SK-N-SH (cell line): ENCODE data around the gene MED14. TPM values are rescaled to one million over a fixed set of nuclear protein-coding genes. Genes with fewer than 3 reads are reported as not detected.

ENCODE experiments used
- CTCF ChIA-PET: fragments of 300-600, 350-600 bp; formaldehyde crosslinking; extraction: SDS; loops from one replicate; lab custom pipeline; 2021; lab: Yijun Ruan, JAX
- POLR2A ChIA-PET: fragments of 350-600 bp; sonication (Branson Sonifier 250); formaldehyde crosslinking; extraction: SDS; loops from one replicate; lab custom pipeline; 2020; ENCODE audit warnings: antibody characterized with exemption, inconsistent platforms; lab: Yijun Ruan, JAX
- DNase-seq: peaks from one replicate; pipeline ENCODE4 v3.0.0; 2012
- H2AFZ ChIP-seq: fragments of 200-600 bp; sonication (generic); 2 replicates; pipeline ENCODE4 v1.8.1; 2016; ENCODE audit warnings: antibody characterized with exemption, mild to moderate bottlenecking, low read depth
- H3F3A ChIP-seq: fragments of 200-600 bp; sonication (generic); replicated peaks from 2 replicates; pipeline ENCODE3; 2016; ENCODE audit warnings: antibody characterized with exemption, mild to moderate bottlenecking; ENCODE audit not compliant: insufficient read depth
- H3K27ac ChIP-seq, 2 experiments: fragments of 200-500 bp in 1 of 2; fragments of 200-600 bp in 1 of 2; sonication (Bioruptor generic) in 1 of 2; sonication (generic), shearing (Covaris generic) in 1 of 2; 2 replicates each; pipeline versions ENCODE4 v1.5.1 to v1.6.1; 2014 to 2016; ENCODE audit warnings: low read depth in 2 of 2, inconsistent platforms in 1 of 2, low read length in 1 of 2, mild to moderate bottlenecking in 1 of 2, mixed read lengths in 1 of 2
- H3K27me3 ChIP-seq: fragments of 200-600 bp; sonication (generic), shearing (Covaris generic); 2 replicates; pipeline ENCODE4 v1.6.1; 2016; ENCODE audit warnings: mixed run types; ENCODE audit not compliant: insufficient read depth
- H3K36me3 ChIP-seq, 2 experiments: fragments of 200-500 bp in 1 of 2; fragments of 200-600 bp in 1 of 2; sonication (Bioruptor generic) in 1 of 2; sonication (generic) in 1 of 2; replicated peaks in 1 of 2; 2 replicates each; pipeline versions ENCODE3 to v1.5.1; 2014 to 2016; ENCODE audit warnings: low read length in 1 of 2, mild to moderate bottlenecking in 1 of 2; ENCODE audit not compliant: insufficient read depth in 2 of 2, control insufficient read depth in 1 of 2
- H3K4me1 ChIP-seq, 2 experiments: fragments of 200-500 bp in 1 of 2; fragments of 200-600 bp in 1 of 2; sonication (Bioruptor generic) in 1 of 2; sonication (generic), shearing (Covaris generic) in 1 of 2; 2 replicates each; pipeline versions ENCODE4 v1.5.1 to v1.6.1; 2014 to 2016; ENCODE audit warnings: low read depth in 1 of 2, low read length in 1 of 2, mixed run types in 1 of 2; ENCODE audit not compliant: insufficient read depth in 2 of 2, control insufficient read depth in 1 of 2
- H3K4me2 ChIP-seq: fragments of 200-600 bp; sonication (generic), shearing (Covaris generic); 2 replicates; pipeline ENCODE4 v1.6.1; 2017; ENCODE audit warnings: mixed run types
- H3K4me3 ChIP-seq, 2 experiments: fragments of 200-500 bp in 1 of 2; fragments of 200-600 bp in 1 of 2; sonication (Bioruptor generic) in 1 of 2; sonication (generic), shearing (Covaris generic) in 1 of 2; 2 replicates each; pipeline versions ENCODE4 v1.5.1 to v1.8.1; 2014 to 2016; ENCODE audit warnings: low read depth in 2 of 2, inconsistent platforms in 1 of 2, low read length in 1 of 2, mild to moderate bottlenecking in 1 of 2, mixed read lengths in 1 of 2, moderate library complexity in 1 of 2
- H3K79me2 ChIP-seq: fragments of 200-600 bp; sonication (generic); 2 replicates; pipeline ENCODE4 v1.8.1; 2017; ENCODE audit warnings: mild to moderate bottlenecking; ENCODE audit not compliant: insufficient read depth
- H3K9ac ChIP-seq: fragments of 200-600 bp; sonication (generic); 2 replicates; pipeline ENCODE4 v1.6.1; 2017; ENCODE audit warnings: mixed run types
- H3K9me2 ChIP-seq: fragments of 200-600 bp; sonication (generic); 2 replicates; pipeline ENCODE4 v1.6.1; 2017; ENCODE audit warnings: mixed run types
- H3K9me3 ChIP-seq: fragments of 200-600 bp; sonication (generic); 2 replicates; pipeline ENCODE4 v1.6.1; 2017; ENCODE audit warnings: mixed run types, mild to moderate bottlenecking, moderate library complexity
- H4K20me1 ChIP-seq: fragments of 200-600 bp; sonication (generic); 2 replicates; pipeline ENCODE4 v1.6.1; 2017; ENCODE audit warnings: mild to moderate bottlenecking, mixed run types; ENCODE audit not compliant: insufficient read depth
- CTCF ChIP-seq: fragments of 200-600 bp; sonication (generic); IDR thresholded peaks from 2 replicates; pipeline ENCODE4 v1.6.1; 2017; ENCODE audit warnings: antibody characterized with exemption, mild to moderate bottlenecking, moderate library complexity
- EP300 ChIP-seq, 2 experiments: IDR thresholded peaks; 2 replicates each; pipeline versions ENCODE4 v1.4.0 to v1.6.1; 2012; ENCODE audit warnings: borderline replicate concordance in 1 of 2, low read depth in 1 of 2, low read length in 1 of 2
- FOXJ3 ChIP-seq: sonication (generic); formaldehyde crosslinking; IDR thresholded peaks from 2 replicates; pipeline ENCODE4 v1.5.1; 2020; ENCODE audit warnings: mild to moderate bottlenecking, missing genetic modification reagents
- GATA2 ChIP-seq: sonication (generic); formaldehyde crosslinking; IDR thresholded peaks from 2 replicates; pipeline ENCODE4 v1.5.0; 2020; ENCODE audit warnings: mild to moderate bottlenecking, missing genetic modification reagents
- IRF3 ChIP-seq: fragments of 150-350 bp; IDR thresholded peaks from 2 replicates; pipeline ENCODE4 v1.6.1; 2016; ENCODE audit warnings: mild to moderate bottlenecking, low read depth, low read length
- MAX ChIP-seq: IDR thresholded peaks from 2 replicates; pipeline ENCODE4 v1.4.0; 2012; ENCODE audit warnings: low read depth
- MEF2A ChIP-seq: IDR thresholded peaks from 2 replicates; pipeline ENCODE4 v1.4.0; 2012; ENCODE audit warnings: low read depth, borderline replicate concordance
- NFIC ChIP-seq: IDR thresholded peaks from 2 replicates; pipeline ENCODE4 v1.4.0; 2012; ENCODE audit warnings: borderline replicate concordance
- NRF1 ChIP-seq: IDR thresholded peaks from 2 replicates; pipeline ENCODE4 v1.6.1; 2012; ENCODE audit warnings: low read depth, mild to moderate bottlenecking, low read length
- RCOR1 ChIP-seq: fragments of 150-350 bp; IDR thresholded peaks from 2 replicates; pipeline ENCODE4 v1.6.1; 2017; ENCODE audit warnings: antibody characterized with exemption, low read length
- SIN3A ChIP-seq: IDR thresholded peaks from 2 replicates; pipeline ENCODE4 v1.6.1; 2012; ENCODE audit warnings: low read depth, mild to moderate bottlenecking, low read length, moderate library complexity, borderline replicate concordance
- TCF12 ChIP-seq: IDR thresholded peaks from 2 replicates; pipeline ENCODE4 v1.4.0; 2012
- USF1 ChIP-seq: IDR thresholded peaks from 2 replicates; pipeline ENCODE4 v1.4.0; 2012; ENCODE audit warnings: low read depth, borderline replicate concordance
- ZBTB33 ChIP-seq: IDR thresholded peaks from 2 replicates; pipeline ENCODE4 v1.4.0; 2012; ENCODE audit warnings: low read depth, borderline replicate concordance
- WGBS: methylation state at CpG from one replicate; pipeline ENCODE4 v1.1.6; 2017; ENCODE audit warnings: low lambda C conversion rate; 5-methylcytosine and 5-hydroxymethylcytosine counted together
- polyA plus RNA-seq, 3 experiments: library from polyadenylated mRNA; depleted of rRNA; stranded (reverse); fragments of >200 nt; gene quantifications; 2 replicates each; pipeline ENCODE4 v1.2.3, GENCODE V29; 2012

Gene MED14
- polyA plus RNA-seq, 1 of the 3 experiments (the other 2 are of a cell fraction), result 24.5 TPM

- TF ChIP-seq ZBTB33, result no peak
- no peak for TF ChIP-seq EP300 (IDR thresholded peaks at IDR 0.05; ENCODE audit: borderline replicate concordance in 1 of 2, low read depth in 1 of 2, low read length in 1 of 2)
- no peak for TF ChIP-seq USF1
- TF ChIP-seq NFIC, result no peak
Observed at GRCh38 chrX:40632199-40632598, 103.1 kb downstream of the MED14 start (continued).

- no peak overlapping the region for H3K4me3 ChIP-seq
- ChIA-PET POLR2A (interaction anchor here (0.8 kb wide), 1 partner anchor 18 kb away, joined by 3 read pairs; no protein-coding TSS in a partner anchor), CTCF (interaction anchor here (1.6 kb wide), 1 partner anchor 15 kb away, joined by 3 read pairs; no protein-coding TSS in a partner anchor)
- H3K9me3 ChIP-seq, result no peaks in the 10 kb centered on the region
- no peak overlapping the region for H3K9ac ChIP-seq
- no peaks in the 10 kb centered on the region for H3K27me3 ChIP-seq
- H4K20me1 ChIP-seq, result no peaks in the 10 kb centered on the region
- peaks cover 27 to 35% of the 10 kb centered on the region in 2 experiments for H3K36me3 ChIP-seq
- no peaks in the 10 kb centered on the region for H3K9me2 ChIP-seq
- no peak for TF ChIP-seq NRF1
- H3F3A ChIP-seq, result no peaks in the 10 kb centered on the region
- H2AFZ ChIP-seq, result no peak overlapping the region
- H3K79me2 ChIP-seq, result no peaks in the 10 kb centered on the region
- H3K27ac ChIP-seq, result no peak overlapping the region
- no peaks in the 10 kb centered on the region for H3K4me1 ChIP-seq
- H3K4me2 ChIP-seq, result no peak overlapping the region
- no peak for DNase-seq
- 91% methylated on average over 4 of the region's 5 CpGs for WGBS
Observed at GRCh38 chrX:40628506-40628905, 106.8 kb downstream of the MED14 start.

- no peak for DNase-seq
- Histone ChIP-seq H3K36me3 (peaks cover 19 to 24% of the 10 kb centered on the region in 2 experiments), H3K9me2 (no peaks in the 10 kb centered on the region), H3K4me2 (no peak overlapping the region), H2AFZ (no peak overlapping the region), H3K27me3 (no peaks in the 10 kb centered on the region; the same call in 1 of the 2 replicates), H3K27ac (no peak overlapping the region), H3K9me3 (no peaks in the 10 kb centered on the region), H3K4me3 (no peak overlapping the region), H3K9ac (no peak overlapping the region), H3F3A (no peaks in the 10 kb centered on the region), H4K20me1 (no peaks in the 10 kb centered on the region), H3K79me2 (no peaks in the 10 kb centered on the region), H3K4me1 (no peaks in the 10 kb centered on the region)
- TF ChIP-seq GATA2, result no peak
- CTCF ChIA-PET, result no interaction called here
- whole genome bisulfite sequencing, result 84% methylated on average over 4 of the region's 4 CpGs
- POLR2A ChIA-PET, result no interaction called here
Observed at GRCh38 chrX:40625294-40625693, 110.0 kb downstream of the MED14 start.

GRCh38 chrX:40623665-40624064 lies 111.7 kb downstream of the MED14 start:
- no peak overlapping the region for H3K9ac ChIP-seq
- CTCF ChIA-PET, result interaction anchor here (0.8 to 1.3 kb wide), 3 partner anchors 28 to 80 kb away, joined by 3 to 7 read pairs (median 4); no protein-coding TSS in a partner anchor
- TF ChIP-seq RCOR1 (no peak), FOXJ3 (CRISPR knock-in tag) (no peak), MEF2A (no peak), SIN3A (no peak), IRF3 (no peak), CTCF (no peak), MAX (no peak), EP300 (IDR thresholded peaks at IDR 0.05; ENCODE audit: borderline replicate concordance in 1 of 2, low read depth in 1 of 2, low read length in 1 of 2) (no peak), TCF12 (no peak)

More at GRCh38 chrX:40623665-40624064, 111.7 kb downstream of the MED14 start:
- peaks cover 3% of the 10 kb centered on the region; the same call in 1 of the 2 replicates for H3K27me3 ChIP-seq
- peaks cover 7 to 14% of the 10 kb centered on the region in 2 experiments for H3K36me3 ChIP-seq
- H3K4me3 ChIP-seq, result no peak overlapping the region
- H2AFZ ChIP-seq, result no peak overlapping the region
- H3K4me1 ChIP-seq, result no peaks in the 10 kb centered on the region
- no peaks in the 10 kb centered on the region for H3K9me3 ChIP-seq
- H3F3A ChIP-seq, result no peaks in the 10 kb centered on the region
- H3K4me2 ChIP-seq, result no peak overlapping the region
- no peak for DNase-seq
- no peaks in the 10 kb centered on the region for H3K9me2 ChIP-seq
- POLR2A ChIA-PET, result no interaction called here
- WGBS, result 76% methylated on average over 26 of the region's 32 CpGs
- no peaks in the 10 kb centered on the region for H4K20me1 ChIP-seq
- H3K27ac ChIP-seq, result no peak overlapping the region
- H3K79me2 ChIP-seq, result no peaks in the 10 kb centered on the region
